HG03432 (cell line): ENCODE data around the gene ZNF740.

Source experiments
- ATAC-seq: cut with Tn5 transposase; IDR thresholded peaks from one replicate; pipeline ENCODE4 v1.9.1; 2021; ENCODE audit warnings: mild to moderate bottlenecking, moderate library complexity; ENCODE audit not compliant: unreplicated experiment

The ZNF740 gene

DNA sequence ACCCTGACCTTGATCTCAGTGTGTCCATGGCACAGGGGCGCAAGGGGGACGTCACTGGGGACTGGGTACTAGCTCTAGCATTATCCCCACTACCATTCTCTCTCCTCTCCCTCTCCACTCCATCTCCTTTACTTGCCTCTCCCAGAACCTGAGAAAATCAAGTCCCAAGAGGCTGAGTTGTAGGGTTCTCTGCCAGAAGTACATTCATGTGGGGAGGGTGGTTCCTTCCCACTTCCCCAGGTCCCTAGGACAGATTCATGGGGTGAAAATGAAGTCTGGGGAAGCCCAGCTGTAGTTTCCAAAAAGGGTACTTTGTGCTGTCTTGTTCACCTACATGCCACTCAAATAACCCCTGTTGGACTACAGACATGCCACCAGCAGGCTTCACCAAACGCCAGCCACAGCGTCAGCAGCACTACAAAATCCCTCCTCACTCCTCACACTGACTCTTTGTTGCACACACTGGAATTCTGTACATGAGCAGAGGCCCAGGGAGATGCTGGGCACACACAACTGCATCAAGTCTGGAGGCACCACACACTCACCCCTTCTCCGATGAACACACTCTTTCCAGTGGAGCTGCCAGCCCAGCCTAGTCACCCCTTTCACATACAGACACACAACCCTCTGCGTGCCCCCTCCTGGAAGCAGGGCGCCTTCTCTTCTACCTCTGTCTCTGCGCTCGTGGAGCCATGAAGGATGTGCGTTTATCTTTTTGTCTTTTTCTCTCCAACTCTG is 44.5 kb downstream of the ZNF740 start:
- no peak for ATAC-seq

DNA sequence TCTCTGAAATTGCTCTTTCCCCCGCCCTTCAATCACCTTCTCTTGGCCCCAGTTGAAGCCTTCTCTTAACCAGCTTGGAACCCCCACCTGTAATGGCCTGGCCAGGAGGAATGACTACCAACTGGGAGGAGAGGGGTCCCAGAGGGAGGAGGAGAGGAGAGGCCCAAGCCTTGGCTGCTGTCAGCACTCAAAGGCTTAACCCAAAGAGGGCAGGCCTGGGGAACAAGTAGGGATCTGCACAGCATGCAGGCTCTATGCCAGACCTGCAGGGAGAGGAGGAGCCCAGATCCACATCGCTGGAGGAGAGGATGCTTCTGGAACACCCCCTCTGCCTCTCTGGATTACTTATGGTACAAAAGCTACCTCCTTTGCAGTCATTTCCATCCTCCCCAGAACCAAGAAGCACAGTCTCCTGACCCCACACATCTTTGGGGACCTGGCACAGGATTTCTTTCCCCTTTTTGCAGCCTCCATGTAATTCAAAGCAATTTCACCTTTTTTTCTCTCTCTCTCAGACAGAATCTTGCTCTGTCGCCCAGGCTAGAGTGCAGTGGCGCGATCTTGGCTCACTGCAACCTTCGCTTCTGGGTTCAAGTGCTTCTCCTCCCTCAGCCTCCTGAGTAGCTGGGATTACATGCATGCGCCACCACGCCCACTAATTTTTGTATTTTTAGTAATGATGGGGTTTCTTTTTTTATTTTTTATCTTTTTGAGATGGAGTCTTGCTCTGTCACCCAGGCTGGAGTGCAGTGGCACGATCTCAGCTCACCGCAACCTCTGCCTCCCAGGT is 45.3 kb downstream of the ZNF740 start:
- no peak for ATAC-seq

GRCh38 chr12:53226815-53227214 is 46.3 kb downstream of the ZNF740 start:
- no peak for ATAC-seq

DNA sequence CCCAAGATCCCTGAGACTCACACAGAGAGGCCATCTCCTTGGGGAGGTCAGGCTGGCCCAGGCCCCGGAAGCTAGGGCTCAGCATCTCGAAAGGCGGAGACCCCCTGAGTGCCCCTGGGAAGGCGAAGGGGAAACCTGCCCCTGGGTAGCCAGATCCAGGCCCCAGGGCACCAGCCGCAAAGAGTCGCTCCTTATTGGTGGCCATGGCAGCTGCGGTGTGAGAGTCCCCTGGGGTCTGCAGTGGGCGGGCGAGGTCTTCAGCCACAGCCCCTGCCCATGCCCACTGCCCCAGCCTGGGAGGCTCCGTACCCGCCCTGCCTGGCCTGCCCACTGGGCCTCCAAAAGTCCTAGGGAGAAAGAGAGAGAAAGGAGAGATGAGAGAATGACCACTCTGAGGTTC is 46.8 kb downstream of the ZNF740 start:
- no peak for ATAC-seq

GRCh38 chr12:53227836-53228235 is 47.3 kb downstream of the ZNF740 start:
- no peak for ATAC-seq

GRCh38 chr12:53229454-53229853 is 48.9 kb downstream of the ZNF740 start:
- ATAC-seq = no peak

DNA sequence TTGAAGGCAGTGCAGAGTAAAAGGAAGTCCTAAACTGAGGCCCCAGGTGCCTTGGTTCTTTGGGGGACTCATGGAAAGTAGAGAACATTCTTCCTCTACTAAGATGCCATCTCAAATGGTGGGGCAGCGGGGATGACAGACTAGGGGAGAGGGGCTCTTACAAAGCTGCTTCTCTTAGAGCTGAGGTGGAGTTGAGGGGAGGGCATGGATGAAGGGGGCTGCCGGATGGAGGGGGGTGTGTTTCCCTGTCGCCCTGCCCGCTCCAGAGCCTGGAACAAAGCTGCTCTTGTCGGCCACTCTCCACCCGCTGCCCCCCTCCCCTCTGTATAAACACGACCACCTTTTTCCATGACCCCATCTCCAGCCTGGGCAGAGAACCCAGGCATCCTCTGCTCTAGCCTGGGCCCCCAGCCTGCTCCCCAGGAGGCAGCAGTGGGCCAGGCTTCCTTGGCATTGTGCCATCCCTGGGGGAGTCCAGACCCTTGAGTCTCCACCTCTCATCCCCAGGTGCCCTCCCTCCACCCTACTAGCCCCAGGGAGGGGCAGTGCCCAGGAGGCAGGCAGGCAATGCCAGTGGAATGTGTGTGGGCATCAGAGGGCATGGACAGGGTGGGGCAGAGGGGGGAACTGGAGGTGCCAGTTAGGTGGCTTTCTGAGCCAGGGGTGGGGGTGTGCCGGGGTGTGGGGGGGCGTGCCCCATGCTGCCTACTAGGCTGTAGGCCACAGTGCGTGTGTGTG is 49.8 kb downstream of the ZNF740 start:
- no peak for ATAC-seq

GRCh38 chr12:53231671-53231920 is 51.1 kb downstream of the ZNF740 start:
- ATAC-seq = no peak

GRCh38 chr12:53231921-53232645 is 51.6 kb downstream of the ZNF740 start, which contains the start of gene RARG:
Gene RARG, minus strand, starts transcription at chr12:53232209. Its CDS starts 4,664 bp downstream, at chr12:53227545.
- no peak for ATAC-seq

- ATAC-seq = no peak
These were observed 52.3 kb downstream of the ZNF740 start for GRCh38 chr12:53232646-53233461.

- ATAC-seq = no peak
These were observed 53.2 kb downstream of the ZNF740 start for GRCh38 chr12:53233671-53234121.

- no peak for ATAC-seq
These were observed 53.9 kb downstream of the ZNF740 start for GRCh38 chr12:53234271-53234914.

DNA sequence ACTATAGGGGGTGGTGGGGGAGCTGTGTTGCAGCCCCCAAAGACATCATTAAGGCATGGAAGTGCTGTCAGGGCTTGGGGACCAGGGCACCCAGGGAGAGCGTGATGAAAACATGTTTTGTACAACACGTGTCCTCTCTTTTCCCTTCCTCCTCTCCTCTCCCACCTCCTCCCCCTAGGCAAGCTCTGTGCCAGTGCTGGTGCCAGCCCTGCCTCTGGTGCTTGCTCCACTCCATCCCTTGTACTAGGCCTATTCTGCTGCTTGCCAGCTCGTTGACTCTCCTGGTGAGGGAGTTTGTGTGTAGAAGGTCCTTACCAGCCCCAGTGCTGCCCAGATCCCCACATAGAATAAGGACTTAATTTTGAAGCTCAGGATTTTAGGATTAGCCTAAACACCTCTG is 54.6 kb downstream of the ZNF740 start:
- no peak for ATAC-seq

DNA sequence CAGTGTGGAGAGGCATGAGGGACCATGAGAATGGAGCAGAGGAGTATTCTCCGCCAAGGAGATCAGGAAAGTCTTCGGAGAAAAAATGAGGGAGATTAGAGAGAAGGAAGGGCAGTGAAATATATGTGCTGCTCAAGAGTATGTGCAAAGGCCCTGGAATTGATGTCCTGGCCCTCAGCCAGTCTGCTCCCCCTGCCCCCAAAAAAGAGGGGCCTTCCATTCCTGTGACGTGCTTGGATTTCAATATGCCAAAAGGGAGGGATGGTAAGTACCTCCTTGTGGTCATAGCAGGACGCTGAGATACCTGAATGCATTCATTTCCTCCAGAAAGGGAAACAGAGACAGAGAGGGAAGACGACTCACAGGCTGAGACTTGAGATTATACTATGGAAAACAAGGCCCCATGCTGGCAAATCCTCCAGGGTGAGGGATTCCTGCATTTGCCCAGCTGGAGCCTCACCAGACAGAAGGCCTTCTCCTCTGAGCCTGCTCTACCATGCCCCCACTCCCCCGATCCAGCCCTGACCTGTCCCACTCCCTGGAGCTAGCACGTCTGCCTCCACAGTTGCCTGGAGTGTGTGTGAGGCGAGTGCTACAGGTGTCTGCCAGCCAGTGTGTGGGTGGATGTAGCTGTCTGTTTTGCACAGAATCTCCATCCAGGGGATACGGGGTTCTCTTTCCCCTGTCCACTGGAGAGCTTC is 55.4 kb downstream of the ZNF740 start:
- no peak for ATAC-seq

GRCh38 chr12:53236443-53237111 is 56.1 kb downstream of the ZNF740 start:
- ATAC-seq = no peak

DNA sequence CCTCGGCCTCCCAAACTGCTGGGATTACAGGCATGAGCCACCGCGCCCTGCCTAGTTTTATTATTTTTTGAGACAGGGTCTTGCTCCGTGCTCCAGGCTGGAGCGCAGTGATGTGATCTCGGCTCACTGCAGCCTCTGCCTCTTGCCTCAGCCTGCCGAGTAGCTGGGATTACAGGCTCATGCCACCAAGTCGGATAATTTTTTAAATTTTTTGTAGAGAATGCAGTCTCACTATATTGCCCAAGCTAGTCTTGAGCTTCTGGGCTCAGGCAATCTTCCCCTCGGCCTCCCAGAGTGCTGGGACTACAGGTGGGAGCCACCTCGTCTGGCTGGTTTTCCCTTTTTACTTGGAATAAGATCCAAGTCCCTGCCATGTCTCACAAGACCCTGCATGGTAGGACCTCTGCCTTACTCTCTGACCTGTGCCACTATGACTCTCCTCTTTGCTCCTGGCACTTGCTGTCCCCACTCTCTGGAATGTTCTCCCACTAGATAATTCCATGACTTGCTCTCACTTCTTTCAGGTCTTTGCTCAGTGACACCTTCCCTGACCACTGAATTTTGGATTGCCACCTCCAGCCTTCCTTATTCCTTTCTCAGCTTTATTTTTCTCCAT is 59.2 kb downstream of the ZNF740 start:
- no peak for ATAC-seq

- no peak for ATAC-seq
These were observed 61.3 kb downstream of the ZNF740 start for GRCh38 chr12:53241623-53242412.
